Liver (tissue), 3 donors: Measurements from ENCODE around the gene SLC2A1.

Source experiments
- CTCF ChIP-seq: fragments of 150-350 bp; IDR thresholded peaks from 2 replicates; pipeline ENCODE4 v1.5.1; 2017; ENCODE audit warnings: improper control_type of control experiment, low read depth, low read length; ENCODE audit not compliant: missing input control
- RAD21 ChIP-seq, 2 donors: IDR thresholded peaks; 2 replicates each; pipeline ENCODE4 v1.6.1; 2016; ENCODE audit warnings: antibody characterized with exemption in 2 of 2, mild to moderate bottlenecking in 2 of 2
- REST ChIP-seq: IDR thresholded peaks from 2 replicates; pipeline ENCODE4 v1.6.1; 2016; ENCODE audit warnings: antibody characterized with exemption, mild to moderate bottlenecking
- SP1 ChIP-seq: IDR thresholded peaks from 2 replicates; pipeline ENCODE4 v1.6.1; 2018; ENCODE audit warnings: antibody characterized with exemption, mild to moderate bottlenecking
- TAF1 ChIP-seq: conservative IDR thresholded peaks from 2 replicates; pipeline ENCODE4 v1.6.1; 2016; ENCODE audit warnings: antibody characterized with exemption, mild to moderate bottlenecking
- donor health status: healthy.
- donor health status: healthy.

- TF ChIP-seq RAD21 (IDR thresholded peaks at IDR 0.05), result no peak
- no peak for TF ChIP-seq CTCF
- no peak for TF ChIP-seq TAF1
- no peak for TF ChIP-seq REST
- TF ChIP-seq SP1, result no peak
Measured at GRCh38 chr1:42982641-42983040, 24.0 kb upstream of the SLC2A1 start.
